HG03460 (cell line): Measurements from ENCODE around the gene ZNF423.
A peak's percentile ranks its signal among the peaks of the same experiment; 100 is the strongest.
"Not testable (repeated sequence)": the region's sequence is repeated elsewhere in the genome, so short reads cannot be mapped to it uniquely, and the experiment has no call there.

Experiments
- ATAC-seq: cut with Tn5 transposase; IDR thresholded peaks from one replicate; pipeline ENCODE4 v1.9.1; 2021; ENCODE audit not compliant: unreplicated experiment

ZNF423 gene

GRCh38 chr16:49871824-49872223 lies 15.9 kb upstream of the ZNF423 start:
- ATAC-seq = not testable (repeated sequence)

- ATAC-seq = no peak
These were observed 13.8 kb upstream of the ZNF423 start for GRCh38 chr16:49869731-49870130.

GRCh38 chr16:49867796-49868668 lies 12.1 kb upstream of the ZNF423 start:
- no peak for ATAC-seq

- no peak for ATAC-seq
These were observed 11.3 kb upstream of the ZNF423 start for GRCh38 chr16:49867234-49867633.

- ATAC-seq = no peak
These were observed 10.7 kb upstream of the ZNF423 start for GRCh38 chr16:49866595-49867071.

- ATAC-seq = no peak
These were observed 6.8 kb upstream of the ZNF423 start for GRCh38 chr16:49862694-49863093.

- ATAC-seq = no peak
These were observed 5.4 kb upstream of the ZNF423 start for GRCh38 chr16:49861299-49861698.

- ATAC-seq = no peak
These were observed 4.7 kb upstream of the ZNF423 start for GRCh38 chr16:49860593-49860992.

GRCh38 chr16:49859125-49859811 lies 3.4 kb upstream of the ZNF423 start:
- ATAC-seq = no peak

- no peak for ATAC-seq
These were observed 2.5 kb upstream of the ZNF423 start for GRCh38 chr16:49858200-49859124.

- no peak for ATAC-seq
These were observed 1.7 kb upstream of the ZNF423 start for GRCh38 chr16:49857423-49858181.

- ATAC-seq = no peak
These were observed 889 bp upstream of the ZNF423 start for GRCh38 chr16:49856672-49857330.

- ATAC-seq = peak; percentile 73
These were observed 561 bp downstream of the ZNF423 start for GRCh38 chr16:49855280-49855821.

GRCh38 chr16:49854796-49855203 lies 1.1 kb downstream of the ZNF423 start:
- no peak for ATAC-seq

- no peak for ATAC-seq
These were observed 1.6 kb downstream of the ZNF423 start for GRCh38 chr16:49854188-49854795.

- ATAC-seq = no peak
These were observed 3.6 kb downstream of the ZNF423 start for GRCh38 chr16:49852279-49852678.

GRCh38 chr16:49851468-49851787 lies 4.5 kb downstream of the ZNF423 start:
- ATAC-seq = no peak

- no peak for ATAC-seq
These were observed 5.1 kb downstream of the ZNF423 start for GRCh38 chr16:49850558-49851467.
